IMR-90 (cell line): Measurements from ENCODE around the gene GPRIN3. TPM values are rescaled to one million over a fixed set of nuclear protein-coding genes. Genes with fewer than 3 reads are reported as not detected.
A peak's percentile ranks its signal among the peaks of the same experiment; 100 is the strongest.

Source experiments
- ATAC-seq: fragments of 200-7000 bp; cut with Tn5 transposase; 2 replicates; pipeline ENCODE4 v1.9.1; 2020; ENCODE audit warnings: low read depth, mild to moderate bottlenecking, moderate library complexity
- BruUV-seq: library from RNA; stranded (reverse); fragments of 400-500 nt; replicated peaks from 2 replicates; lab custom pipeline; 2021; lab: Mats Ljungman, UMichigan
- CTCF ChIA-PET: fragments of 300-600 bp; formaldehyde crosslinking; extraction: SDS; loops from one replicate; lab custom pipeline; 2021; ENCODE audit warnings: antibody characterized with exemption; lab: Yijun Ruan, JAX
- POLR2A ChIA-PET: fragments of 300-600 bp; sonication (Branson Sonifier 250); formaldehyde crosslinking; loops from one replicate; lab custom pipeline; 2022; ENCODE audit warnings: antibody characterized with exemption; ENCODE audit not compliant: unreplicated experiment; lab: Charles Lee
- DNase-seq: peaks from one replicate; pipeline ENCODE4 v3.0.0; 2013
- H2AFZ ChIP-seq: replicated peaks from 2 replicates; pipeline ENCODE3; 2013; ENCODE audit warnings: low read length, mild to moderate bottlenecking; ENCODE audit not compliant: poor library complexity
- H2AK5ac ChIP-seq: 2 replicates; pipeline ENCODE4 v1.6.1; 2013; ENCODE audit warnings: low read depth, low read length, inconsistent platforms
- H2AK9ac ChIP-seq: replicated peaks from 2 replicates; pipeline ENCODE3; 2013; ENCODE audit warnings: mild to moderate bottlenecking, low read depth, low read length, moderate library complexity; ENCODE audit not compliant: poor library complexity
- H2BK120ac ChIP-seq: 2 replicates; pipeline ENCODE4 v1.6.1; 2013; ENCODE audit warnings: low read depth, low read length, inconsistent platforms
- H2BK15ac ChIP-seq: 3 replicates; pipeline ENCODE4 v1.6.1; 2013; ENCODE audit warnings: low read depth, low read length, inconsistent platforms
- H2BK20ac ChIP-seq: 2 replicates; pipeline ENCODE4 v1.6.1; 2013; ENCODE audit warnings: low read depth, mild to moderate bottlenecking, inconsistent platforms, low read length, moderate library complexity
- H2BK5ac ChIP-seq: 2 replicates; pipeline ENCODE4 v1.6.1; 2013; ENCODE audit warnings: mild to moderate bottlenecking, low read depth, low read length, inconsistent platforms; ENCODE audit not compliant: poor library complexity, severe bottlenecking
- H3K14ac ChIP-seq: replicated peaks from 2 replicates; pipeline ENCODE4 v1.6.1; 2013; ENCODE audit warnings: low read depth, low read length, inconsistent platforms
- H3K18ac ChIP-seq: 2 replicates; pipeline ENCODE4 v1.6.1; 2013; ENCODE audit warnings: low read depth, low read length, control low read depth
- H3K23ac ChIP-seq: 2 replicates; pipeline ENCODE4 v1.6.1; 2013; ENCODE audit warnings: low read depth, low read length, inconsistent platforms
- H3K27ac ChIP-seq: 2 replicates; pipeline ENCODE4 v1.5.1; 2013; ENCODE audit warnings: mild to moderate bottlenecking, control low read depth, low read length; ENCODE audit not compliant: insufficient read depth
- H3K27me3 ChIP-seq: 2 replicates; pipeline ENCODE4 v1.6.1; 2013; ENCODE audit warnings: low read length; ENCODE audit not compliant: control insufficient read depth, insufficient read depth
- H3K36me3 ChIP-seq: 2 replicates; pipeline ENCODE4 v1.6.1; 2013; ENCODE audit warnings: low read length, mixed read lengths; ENCODE audit not compliant: control insufficient read depth, insufficient read depth
- H3K4ac ChIP-seq: 2 replicates; pipeline ENCODE4 v1.6.1; 2013; ENCODE audit warnings: low read depth, low read length, inconsistent platforms
- H3K4me1 ChIP-seq: 2 replicates; pipeline ENCODE4 v1.6.1; 2013; ENCODE audit warnings: low read length, mixed read lengths; ENCODE audit not compliant: control insufficient read depth, insufficient read depth
- H3K4me2 ChIP-seq: 2 replicates; pipeline ENCODE4 v1.6.1; 2013; ENCODE audit warnings: low read depth, mild to moderate bottlenecking, control low read depth, low read length, moderate library complexity
- H3K4me3 ChIP-seq: 2 replicates; pipeline ENCODE4 v1.5.1; 2013; ENCODE audit warnings: low read depth, mild to moderate bottlenecking, control low read depth, low read length, moderate library complexity; ENCODE audit not compliant: insufficient read depth
- H3K56ac ChIP-seq: 2 replicates; pipeline ENCODE4 v1.6.1; 2013; ENCODE audit warnings: low read length, inconsistent platforms; ENCODE audit not compliant: insufficient read depth; ENCODE audit errors: extremely low read depth
- H3K79me1 ChIP-seq, 2 experiments: 2 replicates each; pipeline ENCODE4 v1.6.1; 2013; ENCODE audit warnings: low read length in 2 of 2, inconsistent platforms in 1 of 2, low read depth in 1 of 2
- H3K9ac ChIP-seq: 2 replicates; pipeline ENCODE4 v1.6.1; 2013; ENCODE audit warnings: low read depth, low read length, control low read depth
- H3K9me1 ChIP-seq: 2 replicates; pipeline ENCODE4 v1.6.1; 2013; ENCODE audit warnings: low read length, inconsistent platforms; ENCODE audit not compliant: insufficient read depth
- H3K9me3 ChIP-seq: 2 replicates; pipeline ENCODE4 v1.6.1; 2013; ENCODE audit warnings: low read length; ENCODE audit not compliant: control insufficient read depth, insufficient read depth
- H4K20me1 ChIP-seq: 2 replicates; pipeline ENCODE4 v1.6.1; 2013; ENCODE audit warnings: low read length, inconsistent platforms; ENCODE audit not compliant: insufficient read depth
- H4K5ac ChIP-seq: 2 replicates; pipeline ENCODE4 v1.6.1; 2013; ENCODE audit warnings: mild to moderate bottlenecking, low read depth, low read length, control low read depth
- H4K8ac ChIP-seq, 2 experiments: 2 replicates each; pipeline ENCODE4 v1.6.1; 2013; ENCODE audit warnings: low read depth in 2 of 2, low read length in 2 of 2, control low read depth in 1 of 2, inconsistent platforms in 1 of 2
- H4K91ac ChIP-seq: 2 replicates; pipeline ENCODE4 v1.6.1; 2013; ENCODE audit warnings: low read depth, low read length, inconsistent platforms; ENCODE audit not compliant: insufficient read depth
- POLR2A ChIP-seq: IDR thresholded peaks from 2 replicates; pipeline ENCODE4 v1.6.1; 2012; ENCODE audit warnings: mild to moderate bottlenecking, low read depth, low read length
- RAD21 ChIP-seq: IDR thresholded peaks from 2 replicates; pipeline ENCODE4 v1.6.1; 2012; ENCODE audit warnings: low read length, improper control_type of control experiment
- RFX5 ChIP-seq: IDR thresholded peaks from 2 replicates; pipeline ENCODE4 v1.8.0; 2012; ENCODE audit warnings: low read depth, mild to moderate bottlenecking, low read length, moderate library complexity
- SMC3 ChIP-seq: fragments of 150-350 bp; IDR thresholded peaks from 2 replicates; pipeline ENCODE4 v1.6.1; 2016; ENCODE audit warnings: low read depth, mild to moderate bottlenecking, antibody characterized with exemption, low read length, moderate library complexity
- WGBS, 2 experiments: methylation state at CpG; one replicate each; pipeline versions ENCODE4 v1.1.5 to v1.1.7; 2013; ENCODE audit warnings: missing lambda C conversion rate in 2 of 2; ENCODE audit not compliant: insufficient read length in 1 of 2; ENCODE audit errors: extremely low coverage in 2 of 2; 5-methylcytosine and 5-hydroxymethylcytosine counted together
- dilution Hi-C: fragments of 300-500 bp; cut with HindIII; formaldehyde crosslinking; loops from one replicate; pipeline ENCODE4 v1.14.3; 2018; ENCODE audit warnings: low sequenced_read_pairs; ENCODE audit not compliant: unreplicated experiment
- in situ Hi-C: fragments of 300-500 bp; cut with MboI; formaldehyde crosslinking; loops from 3 replicates; pipeline ENCODE4 v1.14.3; 2019; ENCODE audit warnings: low sequenced_read_pairs, inconsistent platforms, mixed read lengths
- intact Hi-C: fragments of 100-400 bp; cut with micrococcal nuclease; formaldehyde crosslinking; loops from 2 replicates; pipeline ENCODE4 v1.10.0; 2022
- polyA plus RNA-seq, 3 experiments: library from polyadenylated mRNA; depleted of rRNA; stranded (reverse); fragments of >200 nt; gene quantifications; 2 replicates each; pipeline ENCODE4 v1.2.3, GENCODE V29; 2012; ENCODE audit warnings: low replicate concordance in 1 of 3
- total RNA-seq: library from RNA; depleted of rRNA; stranded (reverse); fragments of >200 nt; gene quantifications from 2 replicates; pipeline ENCODE4 v1.2.3, GENCODE V29; 2012

Gene GPRIN3
- total and polyA plus RNA-seq, 2 of the 4 experiments (the other 2 are of a cell fraction), result under 0.01 TPM; not detected in 1

DNA sequence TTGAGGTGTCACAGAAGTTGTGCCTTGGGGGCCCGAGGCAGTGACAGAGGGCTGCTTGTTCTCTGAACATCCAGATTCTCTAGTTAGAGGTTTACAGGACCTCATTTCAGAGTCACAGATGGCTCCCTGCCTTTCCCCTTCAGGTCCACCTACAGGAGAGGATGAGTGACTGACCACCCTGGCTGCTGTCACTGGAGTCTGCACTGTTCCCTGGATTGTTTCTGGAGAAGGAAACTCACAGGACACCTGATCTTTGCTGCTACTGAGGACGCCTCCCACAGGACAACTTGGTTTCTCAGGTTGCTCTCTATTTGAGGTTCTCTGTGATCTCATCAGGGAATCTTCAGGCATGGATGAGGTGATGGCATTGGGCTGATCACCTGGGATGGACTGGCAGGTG is 58.3 kb downstream of the GPRIN3 start:
- 62% methylated on average over 2 of the region's 2 CpGs; no CpG with 5 or more reads in 1 of the 2 experiments for WGBS, 2 experiments
- DNase-seq, result no peak
- Histone ChIP-seq H3K4me3 (no peak overlapping the region), H3K56ac (no peak overlapping the region), H3K4me2 (no peak overlapping the region), H2AK5ac (no peak overlapping the region), H4K8ac (no peak overlapping the region), H2BK5ac (no peak overlapping the region), H4K5ac (no peak overlapping the region), H2AK9ac (no peak overlapping the region), H2BK15ac (no peak overlapping the region), H3K23ac (no peak overlapping the region; the same call in 1 of the 2 replicates), H3K9ac (no peak overlapping the region), H3K4me1 (no peaks in the 10 kb centered on the region), H3K4ac (no peak overlapping the region), H3K27me3 (peaks cover 6% of the 10 kb centered on the region; the same call in 1 of the 2 replicates), H3K9me1 (no peaks in the 10 kb centered on the region), H4K91ac (no peak overlapping the region), H3K79me1 (no peaks in the 10 kb centered on the region), H3K14ac (no peak overlapping the region), H3K27ac (no peak overlapping the region), H2AFZ (peak overlapping the region; percentile 32), H2BK20ac (no peak overlapping the region), H3K9me3 (no peaks in the 10 kb centered on the region), H2BK120ac (no peak overlapping the region), H3K18ac (no peak overlapping the region), H3K36me3 (no peaks in the 10 kb centered on the region), H4K20me1 (no peaks in the 10 kb centered on the region)
- TF ChIP-seq RAD21, result no peak
- TF ChIP-seq RFX5, result no peak
- TF ChIP-seq SMC3, result no peak
- TF ChIP-seq POLR2A, result no peak
- ATAC-seq, result no peak
- ChIA-PET CTCF (no interaction called here), POLR2A (no interaction called here)
- BruUV-seq, result no TSS peak
- intact Hi-C loops, result no loop called here
- in situ Hi-C loops, result loop anchor here (25.0 kb wide), 1 partner anchor 663 kb away; no protein-coding TSS in a partner anchor
- dilution Hi-C loops, result no loop called here
